NCI-H774 (cell line): Measurements from ENCODE around the gene GNAI3.

ENCODE experiments used
- DNase-seq: peaks from one replicate; lab custom pipeline; 2025; lab: John Stamatoyannopoulos, UW

The GNAI3 gene

GRCh38 chr1:109546311-109547109 lies 1.9 kb upstream of the GNAI3 start:
- peak; percentile 84 for DNase-seq

- DNase-seq, result no peak
Measured at GRCh38 chr1:109547463-109548320, 723 bp upstream of the GNAI3 start.

- DNase-seq, result no peak
Measured at GRCh38 chr1:109556563-109556962, 8.1 kb downstream of the GNAI3 start.

GRCh38 chr1:109557520-109557919 lies 9.1 kb downstream of the GNAI3 start:
- DNase-seq, result no peak

- no peak for DNase-seq
Measured at GRCh38 chr1:109559995-109560394, 11.6 kb downstream of the GNAI3 start.

- DNase-seq, result no peak
Measured at GRCh38 chr1:109564194-109564878, 15.9 kb downstream of the GNAI3 start.

GRCh38 chr1:109565241-109565640 lies 16.8 kb downstream of the GNAI3 start:
- no peak for DNase-seq

- DNase-seq, result no peak
Measured at GRCh38 chr1:109566982-109567381, 18.6 kb downstream of the GNAI3 start.

- DNase-seq, result no peak
Measured at GRCh38 chr1:109567877-109568672, 19.7 kb downstream of the GNAI3 start.

- DNase-seq, result no peak
Measured at GRCh38 chr1:109569323-109569722, 20.9 kb downstream of the GNAI3 start.

GRCh38 chr1:109570414-109570813 lies 22.0 kb downstream of the GNAI3 start:
- no peak for DNase-seq

GRCh38 chr1:109573785-109574184 lies 25.4 kb downstream of the GNAI3 start:
- DNase-seq, result no peak

- DNase-seq, result no peak
Measured at GRCh38 chr1:109578947-109579443, 30.6 kb downstream of the GNAI3 start.

GRCh38 chr1:109579491-109579890 lies 31.1 kb downstream of the GNAI3 start:
- no peak for DNase-seq

- DNase-seq, result no peak
Measured at GRCh38 chr1:109582021-109582420, 33.6 kb downstream of the GNAI3 start.

GRCh38 chr1:109584766-109585165 lies 36.4 kb downstream of the GNAI3 start:
- no peak for DNase-seq

- DNase-seq, result no peak
Measured at GRCh38 chr1:109586055-109586454, 37.6 kb downstream of the GNAI3 start.

- no peak for DNase-seq
Measured at GRCh38 chr1:109589177-109589576, 40.8 kb downstream of the GNAI3 start.

GRCh38 chr1:109589679-109590078 lies 41.3 kb downstream of the GNAI3 start:
- DNase-seq, result no peak

- no peak for DNase-seq
Measured at GRCh38 chr1:109592916-109593315, 44.5 kb downstream of the GNAI3 start.

GRCh38 chr1:109595531-109595930 lies 47.1 kb downstream of the GNAI3 start:
- no peak for DNase-seq

- no peak for DNase-seq
Measured at GRCh38 chr1:109598156-109598555, 49.7 kb downstream of the GNAI3 start.
